Stimulated activated effector memory CD8-positive, alpha-beta T cell treated with anti-CD3 and anti-CD28 coated beads, Interleukin-12 subunit alpha, Interleukin-12 subunit beta, amount 100 ng/mL, for 72 hours (primary cell): ENCODE results near the gene SKIL.
A peak's percentile ranks its signal among the peaks of the same experiment; 100 is the strongest.

Experiments used
- ATAC-seq: fragments of 150-1000 bp; cut with Tn5 transposase; 2 replicates; pipeline ENCODE4 v1.10.0; 2021
- DNase-seq, 2 donors: peaks; one replicate each; pipeline ENCODE4 v3.0.0; 2021 to 2022; ENCODE audit warnings: low spot score in 2 of 2
- H3K27ac Mint-ChIP-seq: one replicate; pipeline ENCODE4 v1.8.0; 2022; ENCODE audit warnings: mild to moderate bottlenecking, mixed read lengths
- H3K36me3 Mint-ChIP-seq: one replicate; pipeline ENCODE4 v1.8.0; 2022; ENCODE audit warnings: mild to moderate bottlenecking, mixed read lengths
- H3K4me1 Mint-ChIP-seq: one replicate; pipeline ENCODE4 v1.8.0; 2022; ENCODE audit warnings: mixed read lengths
- H3K4me3 Mint-ChIP-seq: one replicate; pipeline ENCODE4 v1.8.0; 2022; ENCODE audit warnings: mild to moderate bottlenecking, mixed read lengths
- H3K9me3 Mint-ChIP-seq: one replicate; pipeline ENCODE4 v1.8.0; 2022; ENCODE audit warnings: mixed read lengths

Gene SKIL

DNA sequence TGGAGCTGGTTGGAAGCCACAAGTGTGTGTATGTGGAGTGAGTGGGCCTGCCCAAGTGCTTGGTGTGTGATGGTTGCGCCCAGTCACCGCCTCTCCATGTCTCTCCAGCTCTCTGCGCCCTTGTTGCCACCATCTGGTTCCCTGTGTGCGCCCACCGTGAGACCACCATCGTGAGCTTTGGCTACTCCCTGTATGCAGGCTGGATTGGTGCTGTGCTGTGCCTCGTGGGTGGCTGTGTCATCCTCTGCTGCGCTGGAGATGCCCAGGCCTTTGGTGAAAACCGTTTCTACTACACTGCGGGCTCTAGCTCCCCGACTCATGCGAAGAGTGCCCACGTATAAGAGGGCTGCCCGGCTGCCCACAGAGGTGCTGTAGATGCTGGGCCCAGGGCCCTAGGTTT is 74.9 kb downstream of the SKIL start:
- H3K9me3 Mint-ChIP-seq: no peaks in the 10 kb centered on the region
- no peak overlapping the region for H3K4me3 Mint-ChIP-seq
- ATAC-seq (no peak), DNase-seq (no peak)
- no peaks in the 10 kb centered on the region for H3K36me3 Mint-ChIP-seq
- H3K27ac Mint-ChIP-seq: no peak overlapping the region
- H3K4me1 Mint-ChIP-seq: peaks cover 23% of the 10 kb centered on the region

DNA sequence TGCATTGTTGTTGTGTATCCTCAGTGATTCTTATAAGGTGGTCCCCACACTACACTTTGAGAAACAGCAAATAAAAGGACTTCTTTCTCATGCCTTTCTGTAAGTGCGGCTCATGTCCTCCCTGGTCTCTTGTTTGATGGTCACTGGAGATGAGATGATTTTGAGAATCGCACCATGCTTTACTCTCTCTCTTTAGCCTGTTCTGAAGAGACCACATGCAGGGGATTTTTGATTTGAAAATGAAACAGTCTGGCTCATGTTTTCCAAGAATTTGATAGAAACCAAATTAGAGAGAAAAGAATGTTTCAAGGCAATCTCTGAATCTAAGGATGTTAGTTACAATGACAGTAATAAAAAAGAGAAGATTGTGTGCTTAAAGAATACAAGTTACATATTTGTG is 79.2 kb downstream of the SKIL start:
- ATAC-seq (peak; percentile 52), DNase-seq (no peak)
- no peak overlapping the region for H3K27ac Mint-ChIP-seq
- H3K36me3 Mint-ChIP-seq: no peaks in the 10 kb centered on the region
- peaks cover 9% of the 10 kb centered on the region for H3K4me1 Mint-ChIP-seq
- H3K4me3 Mint-ChIP-seq: no peak overlapping the region
- H3K9me3 Mint-ChIP-seq: no peaks in the 10 kb centered on the region

DNA sequence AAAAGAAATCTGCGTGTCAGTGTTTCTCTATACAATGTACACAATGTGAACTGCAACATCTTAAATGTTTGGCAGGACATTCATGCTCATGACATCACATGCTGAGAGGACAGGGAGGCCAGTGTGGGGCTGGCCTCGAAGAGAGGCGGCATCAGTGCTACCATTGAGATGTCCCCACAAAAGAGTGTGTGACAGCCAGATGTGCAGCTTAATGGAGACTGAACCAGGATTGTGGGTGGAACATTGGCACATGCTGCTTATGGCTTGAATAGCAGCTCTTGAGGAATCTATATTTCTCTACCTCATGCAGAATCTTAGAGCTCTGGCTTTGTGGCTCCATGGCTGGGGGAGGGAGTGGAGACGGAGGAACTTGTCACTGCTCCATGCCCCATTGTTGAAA is 79.7 kb downstream of the SKIL start:
- no peak for ATAC-seq
- Mint-ChIP-seq H3K4me3 (no peak overlapping the region), H3K4me1 (peaks cover 9% of the 10 kb centered on the region), H3K36me3 (no peaks in the 10 kb centered on the region), H3K9me3 (no peaks in the 10 kb centered on the region), H3K27ac (no peak overlapping the region)
- no peak for DNase-seq

DNA sequence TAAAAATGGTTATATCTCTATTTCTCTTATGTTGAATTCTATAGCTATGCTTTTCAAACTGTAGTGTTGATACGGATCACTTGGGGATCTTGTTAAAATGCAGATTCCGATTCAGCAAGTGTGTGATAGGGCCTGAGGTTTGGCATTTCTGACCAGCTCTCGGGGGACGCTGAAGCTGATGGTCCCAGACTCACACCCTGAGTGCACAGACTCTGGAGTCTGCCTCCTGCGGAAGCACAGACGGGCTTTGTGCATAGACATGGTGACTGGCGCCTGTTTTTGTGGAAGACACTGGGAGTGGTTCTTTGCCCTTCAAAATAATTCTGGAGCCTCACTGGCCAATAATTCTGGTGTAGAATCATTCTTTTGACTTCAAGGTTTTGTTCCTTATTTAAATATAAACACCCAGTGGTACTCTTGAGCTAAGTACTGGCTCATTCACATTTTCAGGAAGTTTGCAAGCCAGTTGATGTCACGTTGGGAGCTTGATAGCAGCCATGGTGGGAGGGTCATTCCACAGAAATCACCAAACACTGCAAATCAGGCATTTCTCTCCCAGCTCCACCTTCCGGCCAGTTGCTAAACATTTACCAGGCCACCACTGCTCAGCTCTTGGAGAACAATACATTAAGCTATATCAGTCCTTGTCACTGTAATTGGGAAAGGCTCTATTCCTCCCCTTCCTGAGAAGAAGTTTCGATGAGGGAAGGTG is 80.3 kb downstream of the SKIL start:
- ATAC-seq (no peak), DNase-seq (no peak)
- Mint-ChIP-seq H3K4me1 (peaks cover 9% of the 10 kb centered on the region), H3K4me3 (no peak overlapping the region), H3K36me3 (no peaks in the 10 kb centered on the region), H3K9me3 (no peaks in the 10 kb centered on the region), H3K27ac (no peak overlapping the region)

DNA sequence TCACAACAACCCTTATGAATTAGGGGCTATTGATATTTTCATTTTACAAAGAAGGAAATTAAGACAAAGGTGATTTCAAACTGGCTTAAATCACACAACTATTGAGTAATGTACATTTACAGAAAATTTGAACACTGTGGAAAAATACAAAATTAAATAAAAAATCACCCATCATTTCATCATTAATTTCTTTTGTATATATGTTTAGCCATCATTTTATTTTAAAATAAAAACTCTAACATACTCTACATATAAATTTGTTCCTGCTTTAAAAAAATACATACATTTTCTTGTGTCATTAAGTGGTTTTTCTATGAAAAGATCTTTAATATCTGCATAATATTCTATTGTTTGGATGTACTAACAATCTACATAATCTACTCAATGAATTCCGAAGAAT is 81.3 kb downstream of the SKIL start:
- no peaks in the 10 kb centered on the region for H3K36me3 Mint-ChIP-seq
- no peak for ATAC-seq
- peaks cover 9% of the 10 kb centered on the region for H3K4me1 Mint-ChIP-seq
- H3K9me3 Mint-ChIP-seq: no peaks in the 10 kb centered on the region
- H3K4me3 Mint-ChIP-seq: no peak overlapping the region
- no peak overlapping the region for H3K27ac Mint-ChIP-seq
- no peak for DNase-seq

DNA sequence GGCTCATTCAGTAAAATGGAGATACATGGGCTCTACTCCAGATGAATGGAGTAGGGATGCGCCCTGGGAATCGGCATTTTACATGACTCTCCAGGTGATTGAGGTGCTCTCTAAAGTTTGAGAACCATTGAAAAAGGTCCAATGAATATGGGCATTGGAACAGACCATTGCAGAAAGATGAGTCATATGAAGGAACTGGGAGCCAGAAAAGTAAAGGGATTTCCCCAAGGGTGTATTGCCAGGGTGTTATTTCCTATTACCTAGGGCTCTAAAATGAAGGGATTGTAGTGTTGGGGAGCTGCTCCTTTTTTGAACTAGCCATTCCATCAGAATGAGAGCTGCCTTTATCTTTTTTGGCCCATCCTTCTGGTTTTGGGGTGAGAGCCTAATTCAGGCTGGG is 82.8 kb downstream of the SKIL start:
- Mint-ChIP-seq H3K27ac (no peak overlapping the region), H3K36me3 (no peaks in the 10 kb centered on the region), H3K4me3 (no peak overlapping the region), H3K9me3 (no peaks in the 10 kb centered on the region), H3K4me1 (peaks cover 9% of the 10 kb centered on the region)
- no peak for DNase-seq
- ATAC-seq: no peak

DNA sequence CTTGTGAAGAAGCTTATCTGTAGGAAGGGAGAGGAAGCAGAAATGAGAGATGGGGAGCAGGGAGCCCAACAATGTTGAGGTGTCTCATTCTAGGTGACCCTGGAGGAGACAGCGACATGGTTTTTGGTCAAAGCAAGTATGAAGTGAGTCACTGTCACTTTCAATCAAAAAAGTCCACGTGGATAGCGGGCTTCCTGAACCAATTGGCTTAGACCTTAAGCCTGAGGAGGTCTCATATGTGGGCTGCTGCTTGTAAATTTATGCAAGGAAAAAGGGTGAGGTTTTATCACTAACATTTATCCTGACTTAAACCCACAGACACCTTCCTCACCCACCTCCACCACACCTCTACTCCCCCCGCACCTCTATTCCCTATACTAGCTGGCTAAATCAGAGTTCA is 83.9 kb downstream of the SKIL start:
- Mint-ChIP-seq H3K4me3 (no peak overlapping the region), H3K27ac (no peak overlapping the region), H3K36me3 (no peaks in the 10 kb centered on the region), H3K4me1 (peaks cover 9% of the 10 kb centered on the region), H3K9me3 (no peaks in the 10 kb centered on the region)
- no peak for ATAC-seq
- DNase-seq: no peak

DNA sequence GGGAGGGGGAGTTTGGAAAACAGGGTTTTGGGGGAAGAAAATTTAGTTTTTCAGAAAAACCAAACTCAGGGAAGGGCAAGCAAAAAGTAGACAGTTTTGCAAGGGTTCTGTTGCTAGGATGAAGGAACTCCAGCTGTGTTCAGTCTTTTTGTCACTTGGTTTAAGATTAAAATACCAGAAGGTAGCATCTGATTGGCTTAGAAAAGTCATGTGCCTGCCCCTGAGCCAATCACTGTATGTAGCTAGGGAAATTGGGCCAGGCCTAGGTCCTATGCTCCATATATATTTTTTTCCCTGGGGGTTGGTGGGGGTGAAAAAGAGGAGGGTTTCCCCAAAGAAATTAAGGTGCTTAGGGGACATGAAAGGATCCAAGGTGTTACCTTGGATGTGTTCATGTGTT is 85.4 kb downstream of the SKIL start:
- no peak overlapping the region for H3K4me3 Mint-ChIP-seq
- DNase-seq: no peak
- no peaks in the 10 kb centered on the region for H3K9me3 Mint-ChIP-seq
- ATAC-seq: no peak
- H3K36me3 Mint-ChIP-seq: no peaks in the 10 kb centered on the region
- no peaks in the 10 kb centered on the region for H3K4me1 Mint-ChIP-seq
- no peak overlapping the region for H3K27ac Mint-ChIP-seq

DNA sequence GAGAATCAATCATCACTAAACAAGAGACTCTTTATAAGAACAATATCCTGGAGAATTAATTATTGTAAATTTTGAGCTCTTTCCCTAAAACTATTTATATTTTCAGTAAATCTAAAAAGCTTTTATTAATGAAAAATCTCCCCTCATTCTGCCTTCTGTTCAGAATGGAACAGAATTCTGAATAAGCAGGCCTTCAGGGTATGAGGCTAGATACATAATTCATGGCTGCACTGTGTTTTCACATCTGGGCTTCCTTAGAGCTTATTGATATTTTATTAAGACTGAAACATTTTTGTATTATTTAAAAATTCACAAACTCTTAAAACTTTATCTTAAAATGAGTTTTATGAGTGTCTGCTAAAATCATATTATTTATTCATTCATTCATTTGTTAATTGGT is 85.9 kb downstream of the SKIL start:
- ATAC-seq (no peak), DNase-seq (no peak)
- no peaks in the 10 kb centered on the region for H3K4me1 Mint-ChIP-seq
- no peaks in the 10 kb centered on the region for H3K36me3 Mint-ChIP-seq
- no peaks in the 10 kb centered on the region for H3K9me3 Mint-ChIP-seq
- H3K4me3 Mint-ChIP-seq: no peak overlapping the region
- H3K27ac Mint-ChIP-seq: no peak overlapping the region
